ENCODE measurements around the gene MIDN.
"Not testable (repeated sequence)": the region's sequence is repeated elsewhere in the genome, so short reads cannot be mapped to it uniquely, and the experiment has no call there.

MIDN gene

DNA sequence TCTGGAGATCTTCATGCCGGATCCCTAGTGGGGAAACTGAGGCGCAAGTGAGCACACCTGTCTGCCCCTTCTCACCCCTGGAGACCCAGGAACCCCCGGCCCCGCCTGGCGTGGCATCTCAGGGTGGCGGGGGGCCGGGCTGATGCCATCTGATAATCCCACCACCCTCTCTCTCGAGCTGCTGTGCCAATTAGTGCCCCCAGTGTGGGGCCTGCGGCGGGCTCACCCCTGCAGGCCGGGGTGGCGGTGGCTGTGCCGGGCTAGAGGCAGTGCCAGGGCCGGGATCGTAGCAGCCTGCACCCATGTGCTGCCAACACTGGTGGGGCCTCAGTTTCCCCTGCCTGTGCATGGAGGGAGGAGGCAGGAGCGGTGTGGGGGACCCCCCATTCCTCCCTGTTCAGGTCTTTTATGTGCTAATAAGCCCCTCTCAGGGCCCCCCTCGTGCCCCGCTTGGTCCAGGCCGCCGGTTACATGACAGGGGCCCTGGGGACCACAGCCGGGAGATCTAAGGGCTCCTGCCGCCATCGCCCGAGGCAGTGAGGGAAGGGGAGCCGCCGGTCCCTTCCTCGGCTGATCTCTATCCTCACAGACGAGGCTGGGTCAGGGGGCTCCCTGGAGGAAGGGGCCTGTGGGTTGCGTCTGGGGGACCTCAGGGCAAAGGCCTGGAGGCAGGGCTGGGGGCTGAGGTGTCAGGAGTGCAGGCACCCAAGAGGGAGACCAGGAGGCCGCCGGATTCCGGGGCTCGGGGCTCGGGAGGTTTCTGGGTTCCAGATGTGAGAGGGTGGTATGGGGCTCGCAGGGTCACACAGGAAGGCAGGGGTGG lies 45.6 kb downstream of the MIDN start:
- Mint-ChIP-seq H3K27ac (no peak overlapping the region), H3K4me3 (no peak overlapping the region), H3K27me3 (peaks cover 68% of the 10 kb centered on the region), H3K36me3 (ENCODE audit: low read depth) (no peaks in the 10 kb centered on the region), H3K9me3 (no peaks in the 10 kb centered on the region), H3K4me1 (ENCODE audit: low read depth) (peaks cover 13% of the 10 kb centered on the region)
- intact Hi-C loops (cut with micrococcal nuclease) = no loop called here

DNA sequence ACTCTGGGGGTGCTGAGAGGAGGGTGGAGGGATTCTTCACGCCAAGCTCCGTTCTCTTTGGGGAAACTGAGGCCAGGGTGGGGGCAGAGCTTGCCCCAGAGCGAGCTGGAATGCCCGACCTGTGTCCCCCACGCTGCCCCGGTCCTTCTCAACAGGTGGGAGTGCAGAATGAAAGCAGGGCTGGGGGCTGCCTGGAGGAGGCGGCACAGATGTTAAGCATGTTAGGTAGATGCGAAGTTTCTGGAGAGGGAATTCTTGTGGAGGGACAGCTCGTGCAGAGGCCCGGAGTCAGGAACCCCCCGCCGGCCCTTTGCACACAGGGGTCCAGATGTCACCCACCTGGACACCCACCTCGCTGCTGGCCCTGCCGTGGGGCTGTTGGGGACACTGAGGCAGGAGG lies 46.3 kb downstream of the MIDN start:
- H3K36me3 Mint-ChIP-seq (ENCODE audit: low read depth) = no peaks in the 10 kb centered on the region
- H3K9me3 Mint-ChIP-seq = no peaks in the 10 kb centered on the region
- no peak overlapping the region for H3K4me3 Mint-ChIP-seq
- H3K4me1 Mint-ChIP-seq (ENCODE audit: low read depth) = peaks cover 13% of the 10 kb centered on the region
- H3K27ac Mint-ChIP-seq = no peak overlapping the region
- peaks cover 63% of the 10 kb centered on the region for H3K27me3 Mint-ChIP-seq
- intact Hi-C loops (cut with micrococcal nuclease) = no loop called here

DNA sequence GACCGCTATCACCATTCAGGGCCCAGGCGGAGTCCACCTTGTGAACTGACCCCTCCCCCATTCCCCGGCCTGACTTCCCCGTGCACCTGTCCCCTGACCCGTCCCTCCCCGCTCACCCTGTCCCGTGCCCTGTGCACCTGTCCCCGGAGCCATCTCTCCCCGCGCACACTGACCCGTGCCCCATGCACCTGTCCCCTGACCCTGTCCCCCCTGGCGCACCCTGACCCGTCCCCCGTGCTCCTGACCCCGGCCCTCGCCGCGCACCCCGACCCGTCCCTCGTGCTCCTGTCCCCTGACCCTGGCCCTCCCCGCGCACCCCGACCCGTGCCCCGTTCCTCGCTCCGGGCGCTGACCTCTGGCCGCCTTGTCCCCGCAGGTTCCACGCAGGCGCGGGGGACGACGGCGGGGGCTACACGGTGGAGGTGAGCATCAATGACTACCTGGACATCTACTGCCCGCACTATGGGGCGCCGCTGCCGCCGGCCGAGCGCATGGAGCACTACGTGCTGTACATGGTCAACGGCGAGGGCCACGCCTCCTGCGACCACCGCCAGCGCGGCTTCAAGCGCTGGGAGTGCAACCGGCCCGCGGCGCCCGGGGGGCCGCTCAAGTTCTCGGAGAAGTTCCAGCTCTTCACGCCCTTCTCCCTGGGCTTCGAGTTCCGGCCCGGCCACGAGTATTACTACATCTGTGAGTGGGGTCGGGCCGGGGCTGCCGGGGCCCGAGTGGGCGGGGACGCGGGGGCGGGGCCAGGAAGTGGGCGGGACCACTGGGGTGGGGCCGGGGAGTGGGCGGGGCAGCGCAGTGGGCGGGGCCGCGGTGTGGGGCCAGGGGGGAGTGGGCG lies 47.0 kb downstream of the MIDN start:
- H3K4me1 Mint-ChIP-seq (ENCODE audit: low read depth) = peaks cover 13% of the 10 kb centered on the region
- intact Hi-C loops (cut with micrococcal nuclease) = no loop called here

DNA sequence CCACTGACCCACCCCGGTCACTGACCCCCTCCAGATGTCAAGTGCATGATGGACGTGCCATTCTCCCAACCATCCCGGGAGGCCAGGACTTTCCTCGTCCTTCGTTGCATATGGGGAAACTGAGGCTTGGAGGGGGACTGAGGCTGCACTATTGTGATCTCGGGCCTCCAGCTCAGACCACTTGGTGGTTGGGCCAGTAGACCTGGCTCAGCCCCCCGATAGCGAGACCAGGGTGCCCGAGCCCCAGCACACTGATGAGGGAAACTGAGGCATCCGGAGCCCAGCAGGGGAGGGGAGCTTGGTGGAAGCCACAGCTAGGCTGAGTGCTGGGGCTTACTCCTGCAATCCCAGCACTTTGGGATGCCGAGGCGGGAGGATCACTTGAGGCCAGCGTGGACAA lies 47.7 kb downstream of the MIDN start:
- intact Hi-C loops (cut with micrococcal nuclease) = no loop called here
- H3K27ac Mint-ChIP-seq = no peak overlapping the region
- peaks cover 13% of the 10 kb centered on the region for H3K4me1 Mint-ChIP-seq (ENCODE audit: low read depth)
- no peak overlapping the region for H3K4me3 Mint-ChIP-seq
- H3K9me3 Mint-ChIP-seq = no peaks in the 10 kb centered on the region
- H3K36me3 Mint-ChIP-seq (ENCODE audit: low read depth) = no peaks in the 10 kb centered on the region
- peaks cover 61% of the 10 kb centered on the region for H3K27me3 Mint-ChIP-seq

More for the DNA sequence above, 47.0 kb downstream of the MIDN start:
- no peak overlapping the region for H3K27ac Mint-ChIP-seq
- H3K27me3 Mint-ChIP-seq = peaks cover 59% of the 10 kb centered on the region
- H3K36me3 Mint-ChIP-seq (ENCODE audit: low read depth) = no peaks in the 10 kb centered on the region
- H3K4me3 Mint-ChIP-seq = no peak overlapping the region
- H3K9me3 Mint-ChIP-seq = no peaks in the 10 kb centered on the region

DNA sequence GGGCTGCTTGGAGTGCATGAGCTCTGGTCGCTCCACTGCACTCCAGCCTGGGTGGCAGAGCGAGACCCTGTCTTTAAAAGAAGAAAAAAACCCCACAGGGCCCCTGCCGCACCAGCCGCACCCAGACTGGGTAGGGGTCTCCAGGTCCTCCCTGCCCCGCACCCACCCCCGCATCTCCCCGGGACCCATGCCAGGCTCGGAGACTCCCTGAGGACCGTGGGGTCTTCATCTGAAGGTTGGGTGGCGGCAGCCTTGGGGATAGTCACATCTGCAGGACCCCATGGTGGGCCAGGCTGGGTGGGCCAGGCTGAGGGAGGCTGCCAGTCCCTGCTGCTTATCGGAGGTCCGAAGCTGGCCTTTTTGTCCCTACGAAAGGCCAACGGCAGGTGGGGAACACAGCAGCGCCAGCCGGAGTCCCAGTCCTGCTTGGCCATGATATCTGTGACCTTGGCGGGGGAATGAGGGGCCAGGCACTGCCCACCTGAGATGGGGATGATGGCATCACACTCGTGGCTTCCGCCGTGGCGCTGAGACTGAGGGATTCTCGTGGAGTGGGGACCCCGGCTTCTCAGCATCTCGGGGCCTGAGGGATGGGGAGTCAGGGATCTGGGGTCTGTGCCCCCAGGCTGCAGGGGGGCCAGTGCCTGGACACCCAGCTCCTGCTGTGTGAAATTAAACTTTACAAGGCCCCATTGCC lies 48.3 kb downstream of the MIDN start:
- Mint-ChIP-seq H3K4me3 (no peak overlapping the region), H3K36me3 (ENCODE audit: low read depth) (no peaks in the 10 kb centered on the region), H3K27me3 (peaks cover 58% of the 10 kb centered on the region), H3K27ac (no peak overlapping the region), H3K4me1 (ENCODE audit: low read depth) (peaks cover 13% of the 10 kb centered on the region), H3K9me3 (no peaks in the 10 kb centered on the region)
- intact Hi-C loops (cut with micrococcal nuclease) = no loop called here

DNA sequence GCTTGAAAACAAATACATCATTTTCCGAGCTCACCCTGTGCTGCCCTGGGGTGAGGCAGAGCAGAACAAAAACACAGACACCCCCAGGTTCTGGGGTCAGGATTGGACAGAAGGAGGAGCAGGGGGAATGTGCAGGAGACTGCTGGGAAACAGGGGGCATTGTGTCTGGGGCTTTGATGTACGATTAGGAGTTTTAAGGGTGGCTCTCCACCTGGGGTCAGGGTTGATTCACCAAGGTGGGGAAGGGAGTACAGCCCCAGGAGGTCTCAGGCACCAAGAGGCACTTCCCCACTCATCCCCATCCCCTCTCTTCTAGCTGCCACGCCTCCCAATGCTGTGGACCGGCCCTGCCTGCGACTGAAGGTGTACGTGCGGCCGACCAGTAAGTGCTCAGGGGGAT lies 49.9 kb downstream of the MIDN start:
- Mint-ChIP-seq H3K4me3 (no peak overlapping the region), H3K36me3 (ENCODE audit: low read depth) (no peaks in the 10 kb centered on the region), H3K9me3 (no peaks in the 10 kb centered on the region), H3K27ac (no peak overlapping the region), H3K4me1 (ENCODE audit: low read depth) (peaks cover 13% of the 10 kb centered on the region), H3K27me3 (peaks cover 48% of the 10 kb centered on the region)
- intact Hi-C loops (cut with micrococcal nuclease) = no loop called here

DNA sequence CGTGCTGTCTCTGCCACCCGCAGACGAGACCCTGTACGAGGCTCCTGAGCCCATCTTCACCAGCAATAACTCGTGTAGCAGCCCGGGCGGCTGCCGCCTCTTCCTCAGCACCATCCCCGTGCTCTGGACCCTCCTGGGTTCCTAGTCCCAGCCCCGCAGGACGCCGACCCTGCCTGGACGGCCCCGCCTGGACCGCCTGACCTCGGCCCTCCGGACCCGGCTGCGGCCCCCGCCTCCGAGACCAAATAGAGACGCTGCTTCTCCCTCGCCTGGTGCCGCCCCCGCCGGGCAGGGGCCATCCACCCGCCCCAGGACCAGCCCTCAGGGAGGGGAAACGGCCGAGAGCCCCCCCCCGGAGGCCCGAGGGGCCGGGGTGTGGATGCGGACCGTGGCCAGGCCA lies 51.4 kb downstream of the MIDN start:
- H3K9me3 Mint-ChIP-seq = no peaks in the 10 kb centered on the region
- peaks cover 33% of the 10 kb centered on the region for H3K27me3 Mint-ChIP-seq
- no peak overlapping the region for H3K4me3 Mint-ChIP-seq
- no peaks in the 10 kb centered on the region for H3K36me3 Mint-ChIP-seq (ENCODE audit: low read depth)
- no peak overlapping the region for H3K27ac Mint-ChIP-seq
- intact Hi-C loops (cut with micrococcal nuclease) = no loop called here
- peaks cover 8% of the 10 kb centered on the region for H3K4me1 Mint-ChIP-seq (ENCODE audit: low read depth)

DNA sequence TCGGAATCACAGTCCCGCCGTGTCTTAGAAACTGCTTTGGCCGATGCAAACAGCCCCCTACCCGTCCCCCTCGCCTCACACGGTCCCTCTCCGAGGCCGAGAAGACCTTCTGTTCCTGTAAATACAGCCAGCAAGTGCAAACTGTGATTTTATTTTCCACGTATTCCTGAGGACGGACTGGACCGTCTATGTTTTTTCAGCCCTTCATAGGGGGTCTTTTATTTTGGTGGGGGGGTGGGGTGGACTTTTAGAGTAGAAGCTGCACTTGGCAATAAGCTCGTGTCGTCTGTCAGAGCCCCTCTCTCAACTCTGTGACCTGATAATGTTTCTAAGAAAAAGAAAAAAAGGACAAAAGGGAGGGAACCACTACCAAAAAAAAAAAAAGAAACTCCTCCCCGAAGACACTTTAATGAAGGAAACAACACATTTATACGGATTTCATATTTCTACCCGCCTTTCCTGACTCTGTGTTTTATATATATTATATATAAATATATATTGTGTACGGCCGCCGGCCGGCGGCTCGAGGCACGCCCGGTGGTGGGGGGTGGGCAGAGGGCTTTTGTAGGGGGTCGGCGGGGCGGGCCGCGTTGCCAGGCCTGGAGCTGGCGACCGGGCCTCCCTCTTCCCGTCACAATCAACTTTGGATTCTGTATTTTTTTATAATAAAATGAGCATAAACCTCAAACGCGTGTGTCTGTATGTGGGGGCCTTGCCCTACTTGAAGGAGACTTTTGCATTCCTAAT lies 52.5 kb downstream of the MIDN start:
- H3K27ac Mint-ChIP-seq = no peak overlapping the region
- H3K36me3 Mint-ChIP-seq (ENCODE audit: low read depth) = no peaks in the 10 kb centered on the region
- intact Hi-C loops (cut with micrococcal nuclease) = no loop called here
- H3K9me3 Mint-ChIP-seq = no peaks in the 10 kb centered on the region
- H3K27me3 Mint-ChIP-seq = peaks cover 29% of the 10 kb centered on the region
- no peaks in the 10 kb centered on the region for H3K4me1 Mint-ChIP-seq (ENCODE audit: low read depth)
- H3K4me3 Mint-ChIP-seq = no peak overlapping the region

DNA sequence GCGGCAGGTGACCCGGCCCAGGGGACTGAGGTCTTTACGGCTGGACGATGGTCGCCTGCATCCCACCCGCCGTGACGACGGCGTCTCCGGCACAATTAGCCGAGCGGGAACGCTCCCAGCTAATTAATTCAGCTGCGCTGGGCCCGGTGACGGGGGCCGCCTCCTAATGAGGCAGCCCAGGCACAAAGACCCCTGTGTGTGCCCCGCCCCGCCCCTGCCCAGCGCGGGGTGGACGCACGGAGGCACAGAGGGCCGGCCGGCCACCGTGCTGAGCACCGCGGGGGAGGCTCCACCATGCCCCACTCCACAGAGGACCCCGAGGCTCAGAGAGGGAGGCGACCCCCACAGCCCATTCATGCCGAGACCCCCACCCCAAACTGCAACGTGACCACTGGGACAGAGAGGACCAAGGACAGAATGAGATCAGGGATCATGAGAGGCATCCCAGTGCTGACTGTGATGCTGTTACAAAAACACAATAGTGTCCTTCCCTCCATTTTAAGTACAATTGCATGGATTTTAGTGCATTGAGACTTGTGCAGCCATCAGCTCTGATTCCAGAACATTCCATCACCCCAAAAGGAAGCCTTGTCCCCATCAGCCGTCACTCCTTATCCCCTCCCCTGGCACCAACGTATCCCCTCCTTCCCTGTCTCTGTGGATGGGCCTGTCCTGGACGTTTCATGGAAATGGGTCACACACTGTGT lies 54.3 kb downstream of the MIDN start:
- peaks cover 21% of the 10 kb centered on the region for H3K27me3 Mint-ChIP-seq
- no peaks in the 10 kb centered on the region for H3K36me3 Mint-ChIP-seq (ENCODE audit: low read depth)
- no peaks in the 10 kb centered on the region for H3K9me3 Mint-ChIP-seq
- H3K4me3 Mint-ChIP-seq = no peak overlapping the region
- H3K27ac Mint-ChIP-seq = no peak overlapping the region
- intact Hi-C loops (cut with micrococcal nuclease) = no loop called here
- no peaks in the 10 kb centered on the region for H3K4me1 Mint-ChIP-seq (ENCODE audit: low read depth)

DNA sequence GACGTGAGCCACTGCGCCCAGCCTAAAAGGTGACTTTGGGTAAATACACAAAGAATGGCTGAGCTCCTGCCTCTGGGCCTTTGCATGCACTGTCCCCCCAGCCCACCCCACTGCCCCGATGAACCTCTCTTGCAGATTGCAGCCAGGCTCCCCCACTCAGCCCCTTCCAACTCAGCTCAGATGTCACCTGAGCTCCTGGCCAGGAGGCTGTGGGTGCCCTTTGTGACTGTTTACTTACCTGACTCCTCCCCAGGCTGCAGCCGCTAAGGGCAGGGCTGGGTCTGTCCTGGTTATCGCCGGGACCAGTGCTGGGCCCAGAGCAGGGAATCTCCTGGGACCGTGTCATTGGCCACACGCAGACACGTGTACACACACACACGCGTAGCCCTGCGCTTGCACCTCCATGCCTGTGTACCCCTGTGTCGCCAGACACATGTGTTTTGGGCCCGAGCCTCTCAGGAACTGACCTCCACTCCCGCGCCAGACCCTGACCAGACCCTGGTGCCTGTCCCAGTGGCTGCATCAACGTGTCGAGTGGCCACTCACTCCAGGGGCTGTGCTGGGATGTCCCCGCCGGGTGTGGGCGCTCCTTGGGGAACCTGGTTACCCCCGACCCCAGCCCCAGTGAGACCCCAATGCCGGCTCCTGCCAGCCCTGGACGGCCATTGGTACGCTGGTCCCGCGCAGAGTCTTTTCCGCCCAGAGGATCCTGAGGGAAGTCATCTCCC lies 56.0 kb downstream of the MIDN start:
- intact Hi-C loops (cut with micrococcal nuclease) = no loop called here
- H3K27ac Mint-ChIP-seq = no peak overlapping the region
- no peaks in the 10 kb centered on the region for H3K36me3 Mint-ChIP-seq (ENCODE audit: low read depth)
- no peaks in the 10 kb centered on the region for H3K9me3 Mint-ChIP-seq
- no peak overlapping the region for H3K4me3 Mint-ChIP-seq
- no peaks in the 10 kb centered on the region for H3K4me1 Mint-ChIP-seq (ENCODE audit: low read depth)
- H3K27me3 Mint-ChIP-seq = peaks cover 16% of the 10 kb centered on the region

DNA sequence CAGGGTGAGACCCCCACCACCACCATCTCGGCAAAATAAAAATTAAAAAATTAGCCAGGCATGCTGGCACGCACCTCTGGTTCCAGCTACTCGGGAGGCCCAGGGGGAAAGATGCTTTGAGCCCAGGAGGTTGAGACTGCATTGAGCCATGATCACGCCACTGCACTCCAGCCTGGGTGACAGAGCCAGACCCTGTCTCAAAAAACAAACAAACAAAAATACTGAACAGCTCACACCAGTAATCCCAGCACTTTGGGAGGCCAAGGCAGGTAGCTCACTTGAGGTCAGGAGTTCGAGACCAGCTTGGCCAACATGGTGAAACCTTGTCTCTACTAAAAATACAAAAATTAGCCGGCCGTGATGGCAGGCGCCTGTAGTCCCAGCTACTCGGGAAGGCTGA lies 57.0 kb downstream of the MIDN start:
- H3K9me3 Mint-ChIP-seq; H3K4me1 Mint-ChIP-seq (ENCODE audit: low read depth); H3K4me3 Mint-ChIP-seq; H3K27ac Mint-ChIP-seq; intact Hi-C loops (cut with micrococcal nuclease); H3K36me3 Mint-ChIP-seq (ENCODE audit: low read depth): not testable (repeated sequence)
- peaks cover 17% of the 10 kb centered on the region for H3K27me3 Mint-ChIP-seq

DNA sequence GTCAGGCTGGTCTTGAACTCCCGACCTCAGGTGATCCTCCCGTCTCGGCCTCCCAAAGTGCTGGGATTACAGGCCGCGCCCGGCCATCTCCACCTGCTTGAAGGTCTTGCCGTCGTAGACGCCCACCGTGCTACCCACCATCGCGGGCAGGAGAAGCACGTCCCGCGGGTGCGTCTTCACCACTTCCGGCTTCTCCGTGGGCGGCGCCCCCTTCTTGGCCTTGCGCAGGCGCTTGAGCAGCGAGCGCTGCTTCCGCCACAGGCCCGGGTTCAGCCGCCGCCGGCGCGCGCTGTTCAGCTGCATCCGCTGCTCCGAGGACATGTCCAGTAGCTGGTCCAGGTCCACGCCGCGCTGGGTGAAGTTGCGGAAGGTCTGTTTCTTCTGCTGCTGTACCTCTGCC lies 58.9 kb downstream of the MIDN start:
- intact Hi-C loops (cut with micrococcal nuclease) = no loop called here

More for the DNA sequence above, 58.9 kb downstream of the MIDN start:
- Mint-ChIP-seq H3K27ac (no peak overlapping the region), H3K36me3 (ENCODE audit: low read depth) (no peaks in the 10 kb centered on the region), H3K27me3 (peaks cover 12% of the 10 kb centered on the region), H3K4me3 (no peak overlapping the region), H3K9me3 (no peaks in the 10 kb centered on the region), H3K4me1 (ENCODE audit: low read depth) (no peaks in the 10 kb centered on the region)
